Measurements from ENCODE around the gene THADA.

The THADA gene

GRCh38 chr2:43319541-43319940, 276.3 kb downstream of the THADA start:
- no peak for TF ChIP-seq CTCF (IDR thresholded peaks at IDR 0.05; ENCODE audit: low read depth, low read length)
- no peak overlapping the region for H3K4me3 ChIP-seq (ENCODE audit: low read depth, low read length)

GRCh38 chr2:43318791-43319190, 277.0 kb downstream of the THADA start:
- TF ChIP-seq CTCF (IDR thresholded peaks at IDR 0.05; ENCODE audit: low read depth, low read length), result no peak

GRCh38 chr2:43317680-43318079, 278.2 kb downstream of the THADA start:
- H3K4me3 ChIP-seq (ENCODE audit: low read depth, low read length), result no peak overlapping the region

More at GRCh38 chr2:43318791-43319190, 277.0 kb downstream of the THADA start:
- no peak overlapping the region for H3K4me3 ChIP-seq (ENCODE audit: low read depth, low read length)

GRCh38 chr2:43317194-43317593, 278.6 kb downstream of the THADA start:
- TF ChIP-seq CTCF (IDR thresholded peaks at IDR 0.05; ENCODE audit: low read depth, low read length), result no peak
- H3K4me3 ChIP-seq (ENCODE audit: low read depth, low read length), result no peak overlapping the region

More at GRCh38 chr2:43317680-43318079, 278.2 kb downstream of the THADA start:
- no peak for TF ChIP-seq CTCF (IDR thresholded peaks at IDR 0.05; ENCODE audit: low read depth, low read length)

GRCh38 chr2:43315482-43315881, 280.4 kb downstream of the THADA start:
- TF ChIP-seq CTCF (IDR thresholded peaks at IDR 0.05; ENCODE audit: low read depth, low read length), result no peak
- no peak overlapping the region for H3K4me3 ChIP-seq (ENCODE audit: low read depth, low read length)

GRCh38 chr2:43314299-43314927, 281.4 kb downstream of the THADA start:
- no peak overlapping the region for H3K4me3 ChIP-seq (ENCODE audit: low read depth, low read length)
- TF ChIP-seq CTCF (IDR thresholded peaks at IDR 0.05; ENCODE audit: low read depth, low read length), result no peak

GRCh38 chr2:43313642-43314017, 282.2 kb downstream of the THADA start:
- TF ChIP-seq CTCF (IDR thresholded peaks at IDR 0.05; ENCODE audit: low read depth, low read length), result no peak
- no peak overlapping the region for H3K4me3 ChIP-seq (ENCODE audit: low read depth, low read length)
